ENCODE measurements around the gene AGPAT4.

Gene AGPAT4

GRCh38 chr6:161166176-161166575 lies 107.7 kb downstream of the AGPAT4 start:
- no peak for DNase-seq (ENCODE audit: low spot score)

GRCh38 chr6:161164182-161164625 lies 109.7 kb downstream of the AGPAT4 start:
- no peak for DNase-seq (ENCODE audit: low spot score)

DNA sequence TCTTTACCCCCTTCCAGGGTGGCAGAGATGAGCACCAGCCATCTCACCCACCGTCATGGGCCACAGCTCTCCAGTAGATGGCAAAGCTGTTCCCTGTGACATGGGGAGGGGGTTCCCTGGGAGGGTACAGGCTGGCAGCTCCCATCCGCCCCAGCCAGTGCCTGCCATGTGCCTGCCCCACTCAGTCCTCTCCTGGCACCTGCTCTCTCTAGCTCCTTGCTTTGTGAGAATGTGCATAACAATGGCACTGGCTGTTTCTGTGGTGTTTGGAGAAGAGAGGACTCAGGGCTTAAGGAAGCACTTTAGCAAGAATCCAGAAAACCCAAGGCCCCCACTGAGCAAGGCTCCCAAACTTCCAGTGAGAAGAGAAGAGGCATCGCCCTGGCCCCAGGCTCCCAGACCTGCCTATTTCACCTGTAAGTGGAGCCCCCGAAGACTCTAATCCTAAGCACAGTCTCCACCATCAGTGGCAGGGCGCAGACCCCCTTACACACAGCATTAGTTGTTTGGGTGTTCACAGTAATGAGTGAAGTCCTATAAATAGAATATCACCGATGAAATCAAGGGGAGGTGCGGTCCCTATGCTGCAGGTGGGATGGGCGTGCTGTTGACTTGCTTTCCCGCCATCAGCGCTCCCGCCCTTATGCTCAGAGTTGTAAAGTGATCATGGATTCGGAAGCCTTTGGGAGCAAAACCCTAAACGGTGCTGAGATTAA lies 110.2 kb downstream of the AGPAT4 start:
- DNase-seq (ENCODE audit: low spot score), result no peak

- DNase-seq (ENCODE audit: low spot score), result no peak
These were observed 111.1 kb downstream of the AGPAT4 start for GRCh38 chr6:161162722-161163121.

- DNase-seq (ENCODE audit: low spot score), result no peak
These were observed 111.8 kb downstream of the AGPAT4 start for GRCh38 chr6:161161889-161162624.

DNA sequence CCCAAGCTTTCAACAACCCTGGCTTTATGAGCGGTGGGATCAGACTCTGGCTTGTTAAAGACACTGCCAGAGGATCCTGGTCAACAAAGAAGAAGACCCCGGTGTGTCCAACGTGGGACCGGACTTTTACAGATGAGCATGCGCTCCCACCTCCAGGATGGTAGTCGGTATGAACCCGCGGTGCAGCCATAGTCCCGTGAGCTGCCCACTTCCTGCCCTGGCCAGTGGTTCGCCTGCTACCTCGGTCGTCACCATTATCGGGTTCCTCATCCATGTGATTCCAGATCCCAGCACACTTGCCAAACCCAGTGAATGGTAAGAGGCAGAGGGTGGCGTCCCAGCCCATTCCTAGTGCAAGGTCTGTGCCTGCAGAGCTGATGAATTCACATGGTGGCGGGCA lies 112.7 kb downstream of the AGPAT4 start:
- DNase-seq (ENCODE audit: low spot score), result no peak

GRCh38 chr6:161154796-161155335 lies 119.0 kb downstream of the AGPAT4 start:
- DNase-seq (ENCODE audit: low spot score), result no peak

- no peak for DNase-seq (ENCODE audit: low spot score)
These were observed 120.1 kb downstream of the AGPAT4 start for GRCh38 chr6:161153725-161154124.

DNA sequence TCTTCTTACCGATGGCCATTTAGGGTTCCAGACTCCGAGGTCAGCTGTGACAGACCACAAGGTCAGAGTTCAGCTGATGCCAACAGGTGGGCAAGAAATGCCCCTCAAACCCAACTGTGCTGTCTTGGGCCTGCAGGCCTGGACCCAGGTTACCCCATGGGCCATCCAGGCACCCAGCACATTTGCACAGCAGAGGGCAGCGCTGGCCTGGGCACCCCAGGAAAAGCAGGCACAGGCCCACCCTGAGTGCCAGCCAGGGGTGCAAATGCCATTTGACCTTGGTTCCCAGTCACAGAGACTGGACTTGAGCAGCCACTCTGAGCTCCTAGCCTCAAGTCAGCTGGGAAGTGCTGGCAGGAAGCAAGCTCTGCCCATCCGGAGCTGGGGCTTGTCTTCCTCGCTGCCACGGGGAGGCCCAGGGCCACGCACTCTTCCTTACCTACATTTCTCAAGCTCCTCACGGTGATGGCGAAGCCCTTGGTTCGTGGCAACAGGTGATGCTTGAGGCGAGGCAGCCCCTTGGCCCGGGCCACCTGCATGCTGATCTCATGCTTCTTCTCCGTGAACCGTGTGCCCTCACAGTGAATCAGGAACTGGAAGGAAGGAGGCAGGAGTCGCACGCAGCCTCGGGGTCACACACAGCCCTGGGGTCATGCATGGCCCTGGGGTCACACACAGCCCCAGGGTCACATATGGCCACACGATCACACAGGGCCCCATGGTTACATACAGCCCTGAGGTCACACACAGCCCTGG lies 120.8 kb downstream of the AGPAT4 start:
- DNase-seq (ENCODE audit: low spot score), result no peak

- DNase-seq (ENCODE audit: low spot score), result no peak
These were observed 121.4 kb downstream of the AGPAT4 start for GRCh38 chr6:161152527-161152862.

DNA sequence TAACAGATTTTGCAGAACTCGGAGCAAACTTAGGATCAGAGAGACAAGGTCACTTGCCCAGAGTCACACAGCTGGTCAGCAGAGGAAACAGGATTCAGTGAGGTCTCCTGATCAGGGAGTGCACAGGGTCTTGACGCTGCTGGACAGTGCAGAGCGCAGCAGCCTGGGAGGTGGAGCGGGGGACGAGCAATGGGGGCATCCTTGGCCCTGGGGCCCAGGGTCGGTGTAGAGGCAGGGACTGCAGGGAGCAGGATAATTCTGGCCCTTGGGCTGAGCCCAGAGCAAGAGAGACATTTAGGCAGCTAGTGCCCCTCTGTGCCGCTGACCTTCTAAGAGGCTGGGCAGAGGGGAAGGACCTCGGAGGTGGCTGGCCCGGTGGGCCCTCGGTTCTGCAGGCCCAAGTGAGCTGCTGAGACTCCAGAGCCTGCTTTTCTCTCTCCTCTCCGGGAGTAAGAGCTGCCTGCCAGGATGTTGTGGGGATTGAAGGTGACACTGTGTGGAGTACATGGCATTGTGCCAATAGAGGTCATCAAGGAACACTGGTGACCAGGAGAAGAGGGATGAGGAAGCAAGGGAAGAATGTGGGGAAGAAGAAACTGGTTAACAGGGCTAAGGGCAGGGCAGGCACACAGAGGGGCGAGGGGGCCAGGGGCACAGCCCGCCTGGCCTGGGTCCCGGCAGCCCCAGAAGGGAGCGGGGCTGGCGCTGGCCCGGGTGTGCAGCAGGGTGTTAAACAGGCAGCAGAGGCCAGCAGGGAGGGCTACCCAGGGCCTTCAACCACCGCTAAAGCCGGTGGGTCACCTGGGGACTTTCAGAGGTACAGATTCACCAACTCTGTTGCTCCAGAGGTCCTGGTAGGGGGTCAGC lies 122.0 kb downstream of the AGPAT4 start:
- no peak for DNase-seq (ENCODE audit: low spot score)

DNA sequence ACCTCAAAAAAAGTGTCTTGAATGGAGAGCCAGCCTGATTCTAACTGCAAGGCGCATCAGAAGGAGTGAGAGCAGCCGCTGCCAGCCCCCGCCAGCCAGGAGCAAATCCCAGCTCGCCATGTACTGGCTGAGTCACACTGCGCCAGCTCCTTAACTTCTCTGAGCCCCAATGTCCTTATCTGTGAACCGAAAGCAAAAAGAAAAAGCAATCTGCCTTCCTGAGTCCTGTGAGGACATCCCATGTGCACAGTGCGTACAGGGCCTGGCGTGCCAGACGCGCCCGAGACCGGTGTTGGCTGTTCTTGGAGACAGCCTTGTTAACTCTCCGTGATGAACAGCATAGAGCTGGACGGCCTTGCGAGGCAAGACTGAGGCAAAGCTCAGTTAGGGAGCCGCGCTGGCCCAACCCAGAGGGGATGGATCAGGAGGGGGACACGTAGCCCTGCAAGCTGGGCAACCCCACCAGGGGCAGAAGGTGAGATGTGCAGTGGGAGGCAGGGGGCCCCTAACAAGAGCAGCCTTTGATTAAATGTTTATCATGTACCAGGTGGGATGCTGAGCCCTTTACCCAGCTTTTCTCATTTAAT lies 122.7 kb downstream of the AGPAT4 start:
- DNase-seq (ENCODE audit: low spot score), result no peak

DNA sequence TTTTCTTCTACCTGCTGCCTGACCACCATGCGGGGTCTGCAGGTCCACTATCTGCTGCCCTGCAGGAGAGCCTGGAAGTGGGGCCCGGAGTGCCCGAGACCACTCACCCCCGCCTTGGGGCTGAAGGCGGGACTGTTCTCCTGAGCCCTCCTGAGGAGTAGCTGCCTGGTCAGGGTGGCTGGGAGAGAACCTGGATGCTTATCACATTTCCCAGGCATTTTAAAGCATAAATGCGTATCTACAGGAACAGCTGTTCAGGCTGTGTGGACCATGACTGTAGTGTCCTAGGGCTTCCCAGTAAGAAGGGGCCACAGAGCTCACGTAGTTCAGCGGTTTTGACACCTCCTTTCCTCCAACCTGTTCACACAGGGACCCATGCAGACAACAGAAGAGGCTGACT lies 123.3 kb downstream of the AGPAT4 start:
- DNase-seq (ENCODE audit: low spot score), result no peak

DNA sequence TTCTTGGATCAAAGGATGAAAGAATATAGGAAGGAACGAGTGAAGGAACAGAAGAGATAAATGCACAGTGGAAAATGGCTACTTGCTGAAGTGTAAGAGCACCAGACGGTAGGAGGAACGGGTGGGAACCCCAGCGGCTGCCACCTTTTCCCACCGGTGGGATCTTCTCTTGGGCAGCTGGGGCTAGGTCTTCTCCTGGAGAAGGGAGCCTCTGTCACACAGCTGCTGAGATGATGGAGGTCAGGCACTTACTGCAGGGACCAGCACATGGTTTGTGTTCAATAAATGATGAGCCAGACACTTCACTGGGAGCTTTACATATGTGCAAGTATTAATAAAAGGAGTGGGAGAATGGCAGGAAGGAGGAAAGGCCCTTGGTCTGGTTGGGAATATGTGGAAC lies 123.7 kb downstream of the AGPAT4 start:
- DNase-seq (ENCODE audit: low spot score), result no peak

DNA sequence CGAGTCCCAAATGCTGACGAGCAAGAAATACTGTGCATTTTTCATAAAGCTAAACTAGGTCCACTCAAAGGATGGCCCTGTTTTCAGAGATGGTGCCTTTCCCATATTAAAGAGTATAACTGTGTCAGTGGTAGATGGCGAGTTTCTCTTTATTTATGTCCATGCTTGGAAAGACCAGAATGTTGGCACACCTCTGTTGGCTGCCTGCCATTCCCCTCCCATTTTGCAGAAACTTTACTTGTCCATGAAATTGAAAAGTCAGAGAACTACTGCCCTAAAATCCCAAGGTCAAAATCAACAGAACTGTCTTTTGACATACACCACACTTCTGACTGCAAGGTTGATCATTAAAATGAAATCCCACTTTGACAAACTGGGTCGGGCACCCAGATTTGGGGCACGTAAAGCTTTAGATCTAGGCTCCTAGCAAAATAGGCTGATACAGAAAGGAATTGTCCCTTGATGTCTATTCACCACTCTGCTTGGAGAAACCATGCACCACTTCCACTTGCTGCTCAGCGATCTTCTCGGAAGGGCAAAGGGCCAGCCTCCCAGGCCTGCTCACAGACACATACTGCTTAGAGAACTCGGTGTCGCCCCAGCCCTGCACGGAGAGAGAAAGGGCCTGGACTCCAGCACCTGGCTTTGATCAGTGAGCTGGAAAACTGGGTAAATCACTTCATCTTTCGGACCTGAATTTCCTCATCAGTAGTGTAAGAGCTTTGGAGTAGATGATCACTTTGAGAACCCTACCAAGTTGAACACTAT lies 130.0 kb downstream of the AGPAT4 start:
- no peak for DNase-seq (ENCODE audit: low spot score)

GRCh38 chr6:161142957-161143296 lies 130.9 kb downstream of the AGPAT4 start:
- DNase-seq (ENCODE audit: low spot score), result no peak

GRCh38 chr6:161141173-161141572 lies 132.7 kb downstream of the AGPAT4 start:
- DNase-seq (ENCODE audit: low spot score), result no peak

DNA sequence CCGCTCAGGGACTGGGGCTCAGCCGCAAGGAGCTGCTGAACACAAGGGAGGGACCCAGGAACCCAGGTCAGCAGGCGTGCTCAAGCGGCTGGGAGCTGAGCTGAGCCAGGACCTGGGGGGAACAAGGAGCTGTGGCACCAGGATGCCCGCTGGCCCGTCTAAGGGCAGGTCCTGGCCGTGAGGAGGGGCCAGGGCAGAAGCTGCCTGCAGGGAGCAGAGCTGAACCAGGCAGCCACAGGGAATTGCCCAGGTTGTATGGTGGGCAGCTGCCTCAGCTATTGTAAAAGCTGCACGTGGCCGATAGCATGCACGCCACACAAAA lies 133.3 kb downstream of the AGPAT4 start:
- no peak for DNase-seq (ENCODE audit: low spot score)

- DNase-seq (ENCODE audit: low spot score), result peak; percentile 49
These were observed 133.9 kb downstream of the AGPAT4 start for GRCh38 chr6:161139766-161140553.

GRCh38 chr6:161139304-161139765 lies 134.5 kb downstream of the AGPAT4 start:
- DNase-seq (ENCODE audit: low spot score), result no peak

Measured in iPS-NIHi11 (cell line).